Daoy (cell line): ENCODE data around the gene TMEM219. TPM values are rescaled to one million over a fixed set of nuclear protein-coding genes. Genes with fewer than 3 reads are reported as not detected.

Experiments used
- DNase-seq: peaks from one replicate; pipeline ENCODE4 v3.0.0-alpha.2; 2015; ENCODE audit warnings: low read depth
- total RNA-seq: library from RNA; depleted of rRNA; stranded (reverse); fragments of >200 nt; shearing (Covaris generic); gene quantifications from 2 replicates; pipeline ENCODE4 v1.2.3, GENCODE V29; 2014

The TMEM219 gene
- total RNA-seq, 1 experiment from 2014 or later = 39.8 TPM

DNA sequence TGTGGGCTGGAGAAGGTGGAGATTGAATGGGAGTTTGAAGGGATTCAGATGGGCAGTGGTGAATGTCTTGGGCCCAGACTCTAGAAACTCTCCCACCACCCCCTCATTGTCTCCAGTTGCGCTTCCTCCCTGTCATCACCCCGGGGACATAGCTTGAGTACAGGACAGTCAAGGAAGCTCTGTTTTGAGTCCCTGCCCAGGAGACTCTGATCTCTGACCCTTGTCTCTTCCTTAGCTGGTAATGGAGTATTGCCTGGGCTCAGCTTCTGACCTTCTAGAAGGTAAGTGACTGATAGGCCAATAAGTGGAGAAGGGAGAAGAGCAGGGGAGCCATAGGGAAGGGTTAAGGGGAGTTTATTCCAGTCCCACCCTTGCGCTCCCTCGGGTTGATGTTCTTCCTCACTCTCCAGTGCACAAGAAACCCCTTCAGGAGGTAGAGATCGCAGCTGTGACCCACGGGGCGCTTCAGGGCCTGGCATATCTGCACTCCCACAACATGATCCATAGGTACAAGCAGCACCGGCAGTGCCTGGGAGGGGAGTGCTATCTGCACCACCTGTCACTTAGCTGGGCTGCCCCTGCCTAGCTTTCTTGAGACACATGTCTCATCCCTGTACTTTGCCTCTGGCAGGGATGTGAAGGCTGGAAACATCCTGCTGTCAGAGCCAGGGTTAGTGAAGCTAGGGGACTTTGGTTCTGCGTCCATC is 16.8 kb downstream of the TMEM219 start:
- no peak for DNase-seq

DNA sequence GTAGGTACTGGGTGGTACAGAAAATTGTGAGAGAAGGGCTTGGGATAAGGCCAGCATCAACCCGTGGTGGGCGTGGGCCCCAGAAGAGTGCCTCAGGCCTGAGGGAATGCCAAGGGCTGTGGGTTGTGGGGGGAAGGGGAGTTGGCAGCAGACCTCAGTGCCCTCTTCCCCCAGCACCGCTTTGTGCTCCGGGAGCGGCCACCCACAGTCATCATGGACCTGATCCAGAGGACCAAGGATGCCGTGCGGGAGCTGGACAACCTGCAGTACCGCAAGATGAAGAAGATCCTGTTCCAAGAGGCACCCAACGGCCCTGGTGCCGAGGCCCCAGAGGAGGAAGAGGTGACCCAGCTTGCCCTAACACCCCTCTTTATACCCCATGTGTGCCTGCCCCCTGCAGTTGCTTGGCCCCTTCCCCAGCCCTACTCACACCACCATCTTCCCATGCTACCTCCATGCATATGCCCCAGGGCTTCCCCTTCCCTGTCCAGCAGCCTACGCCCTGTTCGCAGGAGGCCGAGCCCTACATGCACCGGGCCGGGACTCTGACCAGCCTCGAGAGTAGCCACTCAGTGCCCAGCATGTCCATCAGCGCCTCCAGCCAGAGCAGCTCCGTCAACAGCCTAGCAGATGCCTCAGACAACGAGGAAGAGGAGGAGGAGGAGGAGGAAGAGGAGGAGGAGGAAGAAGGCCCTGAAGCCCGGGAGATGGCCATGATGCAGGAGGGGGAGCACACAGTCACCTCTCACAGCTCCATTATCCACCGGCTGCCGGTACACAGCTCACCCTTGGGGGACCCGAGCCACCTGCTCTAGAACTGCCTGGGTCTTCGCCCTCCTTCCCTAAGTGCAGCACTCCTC is 20.9 kb downstream of the TMEM219 start:
- DNase-seq = no peak

DNA sequence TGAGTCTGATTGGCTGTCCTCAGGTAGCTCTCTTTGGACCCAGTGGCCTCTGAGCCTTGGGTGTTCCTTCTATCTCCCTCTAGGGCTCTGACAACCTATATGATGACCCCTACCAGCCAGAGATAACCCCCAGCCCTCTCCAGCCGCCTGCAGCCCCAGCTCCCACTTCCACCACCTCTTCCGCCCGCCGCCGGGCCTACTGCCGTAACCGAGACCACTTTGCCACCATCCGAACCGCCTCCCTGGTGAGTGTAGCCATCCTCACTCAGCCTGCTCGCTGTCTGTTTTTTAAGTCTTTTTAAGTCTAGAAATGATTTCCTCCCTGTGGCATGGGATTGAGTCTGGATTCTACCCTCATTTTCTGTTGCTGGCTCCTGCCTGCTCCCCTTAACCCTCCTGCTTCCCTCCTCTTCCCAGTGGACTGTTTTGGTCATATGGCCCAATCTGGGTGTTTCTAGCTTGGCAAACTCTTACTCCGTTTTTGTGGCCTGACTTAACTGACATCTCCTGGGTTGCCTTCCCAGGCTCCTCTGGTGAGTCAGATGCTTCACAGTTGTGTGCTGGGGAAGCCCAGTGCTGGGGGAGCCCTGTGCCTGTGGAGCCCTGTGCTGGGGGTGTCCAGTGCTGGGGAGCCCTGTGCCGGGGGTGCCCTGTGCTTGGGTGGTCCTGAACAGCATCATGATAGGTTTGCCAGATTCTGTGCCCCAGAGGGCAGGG is 21.7 kb downstream of the TMEM219 start:
- DNase-seq = no peak

DNA sequence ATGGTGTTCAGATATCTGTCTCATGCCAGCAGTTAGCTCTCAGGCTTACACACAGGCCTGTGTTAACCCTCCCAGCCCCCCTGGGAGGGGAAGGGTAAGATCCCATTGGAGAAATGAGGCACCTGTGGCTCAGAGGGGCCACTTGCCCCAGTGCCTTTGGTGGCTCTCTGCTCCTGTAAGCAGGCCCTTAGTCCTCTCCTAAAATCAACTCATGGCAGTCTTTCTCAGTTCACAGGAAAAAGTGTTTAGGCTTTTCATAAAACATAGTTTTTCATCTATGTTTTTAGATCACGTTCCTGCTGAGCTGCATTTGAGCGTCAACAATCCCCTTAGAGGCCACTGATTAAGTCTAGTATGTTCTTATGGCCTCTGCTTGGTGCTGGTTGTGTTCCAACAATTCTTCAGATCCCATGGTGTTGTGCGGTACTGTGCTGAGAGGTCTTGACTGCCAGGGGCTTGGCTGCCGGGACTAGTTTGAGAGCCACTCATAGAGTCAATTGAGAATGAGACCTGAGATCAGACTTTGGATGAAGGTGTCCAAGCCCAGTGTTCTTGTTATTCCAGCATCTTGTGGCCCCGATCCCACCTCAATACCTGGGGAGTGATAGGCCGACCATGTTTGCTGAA is 22.4 kb downstream of the TMEM219 start:
- DNase-seq = no peak

DNA sequence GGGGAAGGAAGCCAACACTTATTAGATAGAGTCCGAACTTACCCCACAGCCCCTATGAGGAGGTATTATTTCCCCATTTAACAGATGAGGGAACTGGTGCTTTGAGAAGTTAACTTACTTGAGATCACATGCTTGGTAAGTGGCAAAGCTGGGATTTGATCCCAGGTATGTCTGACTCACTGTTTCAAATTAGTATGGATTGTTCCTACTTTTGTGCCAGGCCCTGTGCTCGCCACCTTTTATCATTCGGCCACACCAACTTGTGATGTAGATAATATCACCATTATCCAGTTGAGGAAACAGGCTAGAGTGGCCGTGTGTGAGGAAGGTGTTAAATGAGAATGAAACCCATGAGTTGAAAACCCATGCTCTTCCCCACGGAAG is 22.9 kb downstream of the TMEM219 start:
- no peak for DNase-seq

DNA sequence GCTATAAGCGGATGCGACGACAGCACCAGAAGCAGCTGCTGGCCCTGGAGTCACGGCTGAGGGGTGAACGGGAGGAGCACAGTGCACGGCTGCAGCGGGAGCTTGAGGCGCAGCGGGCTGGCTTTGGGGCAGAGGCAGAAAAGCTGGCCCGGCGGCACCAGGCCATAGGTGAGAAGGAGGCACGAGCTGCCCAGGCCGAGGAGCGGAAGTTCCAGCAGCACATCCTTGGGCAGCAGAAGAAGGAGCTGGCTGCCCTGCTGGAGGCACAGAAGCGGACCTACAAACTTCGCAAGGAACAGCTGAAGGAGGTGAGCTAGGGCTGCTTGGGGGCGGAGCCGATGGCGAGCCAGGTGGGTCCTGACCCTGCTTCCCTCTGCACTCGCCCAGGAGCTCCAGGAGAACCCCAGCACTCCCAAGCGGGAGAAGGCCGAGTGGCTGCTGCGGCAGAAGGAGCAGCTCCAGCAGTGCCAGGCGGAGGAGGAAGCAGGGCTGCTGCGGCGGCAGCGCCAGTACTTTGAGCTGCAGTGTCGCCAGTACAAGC is 23.5 kb downstream of the TMEM219 start:
- no peak for DNase-seq

DNA sequence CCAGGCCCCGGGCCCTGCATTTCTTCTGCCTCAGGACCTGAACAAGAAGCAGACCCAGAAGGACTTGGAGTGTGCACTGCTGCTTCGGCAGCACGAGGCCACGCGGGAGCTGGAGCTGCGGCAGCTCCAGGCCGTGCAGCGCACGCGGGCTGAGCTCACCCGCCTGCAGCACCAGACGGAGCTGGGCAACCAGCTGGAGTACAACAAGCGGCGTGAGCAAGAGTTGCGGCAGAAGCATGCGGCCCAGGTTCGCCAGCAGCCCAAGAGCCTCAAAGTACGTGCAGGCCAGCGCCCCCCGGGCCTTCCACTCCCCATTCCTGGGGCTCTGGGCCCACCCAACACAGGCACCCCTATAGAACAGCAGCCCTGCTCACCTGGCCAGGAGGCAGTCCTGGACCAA is 24.4 kb downstream of the TMEM219 start:
- DNase-seq = no peak

DNA sequence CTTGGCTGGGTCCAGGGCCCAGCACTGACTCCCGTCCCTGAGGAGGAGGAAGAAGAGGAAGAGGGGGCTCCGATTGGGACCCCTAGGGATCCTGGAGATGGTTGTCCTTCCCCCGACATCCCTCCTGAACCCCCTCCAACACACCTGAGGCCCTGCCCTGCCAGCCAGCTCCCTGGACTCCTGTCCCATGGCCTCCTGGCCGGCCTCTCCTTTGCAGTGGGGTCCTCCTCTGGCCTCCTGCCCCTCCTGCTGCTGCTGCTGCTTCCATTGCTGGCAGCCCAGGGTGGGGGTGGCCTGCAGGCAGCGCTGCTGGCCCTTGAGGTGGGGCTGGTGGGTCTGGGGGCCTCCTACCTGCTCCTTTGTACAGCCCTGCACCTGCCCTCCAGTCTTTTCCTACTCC is 25.1 kb downstream of the TMEM219 start:
- DNase-seq = no peak

DNA sequence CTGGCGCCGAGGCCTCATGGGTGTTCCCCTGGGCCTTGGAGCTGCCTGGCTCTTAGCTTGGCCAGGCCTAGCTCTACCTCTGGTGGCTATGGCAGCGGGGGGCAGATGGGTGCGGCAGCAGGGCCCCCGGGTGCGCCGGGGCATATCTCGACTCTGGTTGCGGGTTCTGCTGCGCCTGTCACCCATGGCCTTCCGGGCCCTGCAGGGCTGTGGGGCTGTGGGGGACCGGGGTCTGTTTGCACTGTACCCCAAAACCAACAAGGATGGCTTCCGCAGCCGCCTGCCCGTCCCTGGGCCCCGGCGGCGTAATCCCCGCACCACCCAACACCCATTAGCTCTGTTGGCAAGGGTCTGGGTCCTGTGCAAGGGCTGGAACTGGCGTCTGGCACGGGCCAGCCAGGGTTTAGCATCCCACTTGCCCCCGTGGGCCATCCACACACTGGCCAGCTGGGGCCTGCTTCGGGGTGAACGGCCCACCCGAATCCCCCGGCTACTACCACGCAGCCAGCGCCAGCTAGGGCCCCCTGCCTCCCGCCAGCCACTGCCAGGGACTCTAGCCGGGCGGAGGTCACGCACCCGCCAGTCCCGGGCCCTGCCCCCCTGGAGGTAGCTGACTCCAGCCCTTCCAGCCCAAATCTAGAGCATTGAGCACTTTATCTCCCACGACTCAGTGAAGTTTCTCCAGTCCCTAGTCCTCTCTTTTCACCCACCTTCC is 25.6 kb downstream of the TMEM219 start:
- no peak for DNase-seq

DNA sequence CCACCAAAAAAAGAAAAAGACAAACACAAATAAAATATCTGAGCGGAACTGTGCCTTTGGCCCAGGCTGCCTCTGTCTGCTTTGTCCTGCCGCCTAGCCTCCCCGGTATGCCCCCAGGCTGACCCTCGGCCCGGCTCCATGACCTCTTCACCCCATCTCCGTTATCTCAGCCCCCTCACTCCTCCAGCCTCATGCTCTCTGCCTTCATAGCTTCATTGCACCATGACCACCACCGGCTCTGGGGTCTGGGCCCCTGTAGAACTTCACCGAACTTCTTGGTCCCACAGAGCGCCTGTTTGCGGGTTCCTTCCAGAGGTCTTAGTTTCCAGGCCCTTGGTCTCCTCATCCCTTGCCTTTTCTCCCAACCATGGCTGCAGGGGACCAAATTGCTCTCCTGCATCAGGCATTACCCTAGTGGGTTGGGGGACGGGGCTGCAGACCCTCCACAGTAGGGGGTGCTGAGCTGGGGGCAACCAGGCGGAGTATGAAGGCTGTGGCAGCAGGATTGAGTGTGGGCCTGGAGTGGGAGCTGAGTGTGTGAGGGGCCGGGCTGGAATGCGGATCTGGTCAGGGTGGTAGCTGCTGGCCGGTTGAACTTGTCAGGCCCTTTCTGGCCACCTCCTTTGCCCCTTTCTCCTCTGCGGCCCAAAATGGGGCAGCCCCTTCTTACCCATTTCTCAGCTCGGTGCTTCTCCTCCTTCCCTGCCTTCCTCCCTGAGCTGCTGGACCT is 26.6 kb downstream of the TMEM219 start:
- no peak for DNase-seq

DNA sequence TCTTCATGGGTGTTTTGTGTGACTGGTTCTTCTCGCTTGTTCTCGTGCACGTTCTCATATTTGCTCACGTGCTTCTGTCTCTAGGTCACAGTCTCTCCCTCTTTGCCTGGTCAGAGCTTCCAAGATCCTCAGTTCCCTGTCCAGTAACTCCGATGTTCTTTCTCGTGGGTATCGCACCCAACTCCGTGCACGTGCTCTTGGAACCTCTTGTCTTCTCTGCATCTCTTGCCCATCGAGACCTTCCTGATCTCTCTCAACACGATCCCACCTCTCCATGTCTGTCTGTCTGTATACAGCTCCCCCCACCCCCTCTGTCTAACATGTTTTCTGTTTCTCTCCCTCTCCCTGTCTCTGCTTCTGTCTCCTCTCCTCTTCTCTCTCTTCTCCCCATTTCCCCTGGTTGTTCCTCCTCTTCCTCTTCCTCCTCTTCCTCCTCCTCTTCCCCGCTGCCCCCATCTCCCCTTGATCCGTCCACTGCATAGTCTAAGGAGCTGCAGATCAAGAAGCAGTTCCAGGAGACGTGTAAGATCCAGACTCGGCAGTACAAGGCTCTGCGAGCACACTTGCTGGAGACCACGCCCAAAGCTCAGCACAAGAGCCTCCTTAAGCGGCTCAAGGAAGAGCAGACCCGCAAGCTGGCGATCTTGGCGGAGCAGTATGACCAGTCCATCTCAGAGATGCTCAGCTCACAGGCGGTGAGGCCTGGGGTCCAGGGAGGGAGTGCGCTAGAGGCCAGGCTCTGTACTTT is 27.4 kb downstream of the TMEM219 start:
- DNase-seq = no peak

DNA sequence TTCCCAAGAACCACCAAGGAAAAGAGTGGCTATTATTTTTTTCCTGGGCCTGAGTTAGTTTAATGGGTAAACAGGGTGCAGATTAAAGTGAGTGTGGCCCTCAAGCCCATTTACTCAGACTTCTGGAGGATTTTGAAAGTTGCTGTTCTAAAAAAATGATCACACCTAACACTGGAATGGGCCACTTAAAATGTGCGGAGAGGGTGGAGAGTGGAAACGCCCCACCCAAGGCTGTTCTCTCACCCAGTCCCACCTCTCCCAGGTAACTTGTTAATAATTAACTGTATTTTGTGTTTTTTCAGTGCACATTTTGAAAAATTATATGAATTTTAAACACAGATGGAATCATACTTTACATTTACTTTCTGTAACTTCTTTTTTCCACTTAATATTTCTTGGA is 28.2 kb downstream of the TMEM219 start:
- no peak for DNase-seq

DNA sequence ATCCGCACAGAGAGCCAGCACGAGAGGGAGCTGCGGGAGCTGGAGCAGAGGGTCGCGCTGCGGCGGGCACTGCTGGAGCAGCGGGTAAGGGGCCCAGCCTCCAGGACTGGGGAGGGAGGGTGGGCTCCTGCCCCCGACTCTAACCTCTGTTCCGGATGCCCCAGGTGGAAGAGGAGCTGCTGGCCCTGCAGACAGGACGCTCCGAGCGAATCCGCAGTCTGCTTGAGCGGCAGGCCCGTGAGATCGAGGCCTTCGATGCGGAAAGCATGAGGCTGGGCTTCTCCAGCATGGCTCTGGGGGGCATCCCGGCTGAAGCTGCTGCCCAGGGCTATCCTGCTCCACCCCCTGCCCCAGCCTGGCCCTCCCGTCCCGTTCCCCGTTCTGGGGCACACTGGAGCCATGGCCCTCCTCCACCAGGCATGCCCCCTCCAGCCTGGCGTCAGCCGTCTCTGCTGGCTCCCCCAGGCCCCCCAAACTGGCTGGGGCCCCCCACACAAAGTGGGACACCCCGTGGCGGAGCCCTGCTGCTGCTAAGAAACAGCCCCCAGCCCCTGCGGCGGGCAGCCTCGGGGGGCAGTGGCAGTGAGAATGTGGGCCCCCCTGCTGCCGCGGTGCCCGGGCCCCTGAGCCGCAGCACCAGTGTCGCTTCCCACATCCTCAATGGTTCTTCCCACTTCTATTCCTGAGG is 29.1 kb downstream of the TMEM219 start:
- DNase-seq = no peak

DNA sequence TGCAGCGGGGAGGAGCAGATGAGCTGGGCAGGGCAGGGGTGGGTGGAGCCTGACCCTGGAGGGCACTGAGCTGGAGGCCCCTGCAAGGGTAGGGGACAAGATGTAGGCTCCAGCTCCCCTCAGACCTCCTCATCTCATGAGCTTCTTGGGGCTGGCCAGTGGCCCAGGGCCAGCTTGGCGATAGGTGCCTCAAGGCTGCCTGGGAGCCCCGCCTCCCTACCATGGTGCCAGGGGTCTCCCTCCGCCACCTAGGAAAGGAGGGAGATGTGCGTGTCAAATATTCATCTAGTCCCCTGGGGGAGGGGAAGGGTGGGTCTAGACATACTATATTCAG is 29.7 kb downstream of the TMEM219 start:
- no peak for DNase-seq

DNA sequence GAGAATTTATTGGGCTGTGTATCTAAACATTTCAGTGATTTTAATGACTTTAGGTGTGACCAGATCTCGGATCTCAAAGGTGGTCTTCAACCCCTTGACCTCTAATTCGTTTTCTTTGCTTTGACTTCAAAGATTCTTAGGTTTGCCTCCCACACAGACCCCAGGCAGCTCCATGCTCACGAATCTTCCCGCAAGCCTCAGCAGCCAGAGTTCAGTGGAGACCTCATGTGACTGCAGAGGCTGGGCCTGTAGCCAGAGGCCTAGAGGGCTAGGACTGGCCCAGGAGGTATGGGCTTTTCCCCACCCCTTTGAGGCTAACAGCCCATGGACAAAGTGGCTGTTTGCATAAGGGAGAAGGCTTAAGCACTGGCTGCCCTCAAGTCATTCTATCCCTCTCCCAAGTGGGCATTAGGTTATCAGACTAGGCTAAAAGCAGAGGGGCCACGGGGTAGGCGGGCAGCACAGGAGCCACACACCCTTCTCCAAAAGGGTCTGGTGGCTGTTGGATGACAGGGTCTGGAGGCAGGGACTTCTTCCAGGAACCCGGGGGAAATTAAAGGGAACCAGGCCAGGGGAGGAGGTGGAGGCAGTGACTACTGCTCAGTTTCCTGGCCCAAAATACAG is 30.6 kb downstream of the TMEM219 start:
- DNase-seq = no peak

DNA sequence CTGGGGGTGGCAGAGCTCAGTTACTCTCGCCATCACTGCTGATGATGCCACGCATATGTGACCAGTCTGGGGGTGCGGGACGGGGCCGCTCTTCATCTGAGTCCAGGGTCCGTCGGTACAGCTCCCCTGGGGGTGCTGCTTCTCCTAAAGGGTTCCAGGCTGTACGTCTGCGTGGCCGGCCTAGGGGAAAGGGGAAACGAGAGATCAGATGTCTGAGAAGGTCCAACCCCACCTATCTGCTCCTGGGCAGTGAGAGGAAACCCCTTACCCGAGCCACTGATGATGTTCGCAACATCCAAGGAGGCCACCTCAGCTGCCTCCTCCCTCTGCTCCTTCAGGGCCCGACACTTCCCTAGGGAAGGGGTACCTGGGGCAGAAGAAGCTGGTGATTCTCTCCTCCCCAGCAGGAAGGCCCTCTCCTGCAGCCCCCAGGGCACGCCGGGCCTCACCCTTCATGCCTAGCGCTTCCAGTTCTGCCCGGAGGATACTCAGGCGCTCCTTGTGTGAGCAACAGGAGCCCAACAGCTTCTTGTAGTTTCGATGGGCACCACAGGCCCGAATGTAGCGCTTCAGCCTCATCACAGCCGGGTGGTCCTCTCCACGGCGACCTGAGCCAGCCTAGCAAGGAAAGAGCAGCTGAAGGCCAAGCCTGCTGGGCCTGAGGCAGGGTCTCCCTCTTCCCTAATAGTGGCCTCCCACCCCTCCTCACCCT is 31.5 kb downstream of the TMEM219 start:
- no peak for DNase-seq

DNA sequence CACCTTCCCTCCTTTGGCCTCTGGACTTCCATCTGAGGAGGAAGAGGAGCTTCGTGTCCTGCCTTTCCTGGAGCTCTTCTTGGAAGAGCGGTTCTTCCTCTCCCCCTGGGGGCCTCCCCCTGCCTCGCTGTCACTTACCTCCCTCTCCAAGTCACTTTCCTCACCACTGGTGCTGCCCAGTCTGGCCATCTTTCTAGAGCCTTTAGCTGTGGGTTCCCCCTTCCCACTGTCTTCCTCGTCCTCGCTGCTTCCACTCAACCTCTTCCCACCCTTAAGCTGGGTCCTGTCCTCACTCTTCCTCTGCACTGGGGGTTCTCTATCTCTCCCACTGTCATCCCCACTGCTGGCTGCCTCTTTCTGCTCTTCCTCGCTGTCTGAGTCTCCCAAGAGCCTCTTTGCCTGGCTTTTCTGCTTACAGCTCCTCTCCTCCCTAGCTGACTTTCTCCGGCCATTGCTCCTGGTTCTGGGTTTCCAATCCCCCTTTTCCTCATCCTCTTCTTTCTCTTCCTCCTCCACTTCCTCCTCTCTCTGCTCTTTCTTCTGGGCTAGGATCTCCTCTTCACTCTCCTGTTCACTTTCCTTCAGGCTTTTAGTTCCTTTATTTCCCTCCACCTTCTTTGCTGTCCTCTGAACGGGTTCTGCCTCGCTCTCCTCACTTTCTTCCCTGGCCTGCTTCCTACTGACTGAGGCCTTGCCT is 32.2 kb downstream of the TMEM219 start:
- no peak for DNase-seq
